Hepatocyte (in vitro differentiated cells): Measurements from ENCODE around the gene ST6GAL2.

ENCODE experiments used
- EZH2 ChIP-seq: fragments of 200-600 bp; sonication (generic); IDR thresholded peaks from 2 replicates; pipeline ENCODE4 v1.6.1; 2016; ENCODE audit warnings: antibody characterized with exemption, mild to moderate bottlenecking, borderline replicate concordance
- EZH2phosphoT487 ChIP-seq: fragments of 200-600 bp; sonication (generic); IDR thresholded peaks from one replicate; pipeline ENCODE4 v1.6.1; 2018; ENCODE audit warnings: antibody characterized with exemption, mild to moderate bottlenecking, low read depth, moderate library complexity; ENCODE audit not compliant: unreplicated experiment, severe bottlenecking
- TF ChIP-seq, protein P1 (sequence below): fragments of 200-600 bp; sonication (generic); IDR thresholded peaks from 2 replicates; pipeline ENCODE4 v1.5.1; 2016; ENCODE audit warnings: antibody characterized with exemption, mild to moderate bottlenecking; ENCODE audit not compliant: poor library complexity

GRCh38 chr2:106841886-106842645 lies 43.9 kb downstream of the ST6GAL2 start:
- TF ChIP-seq, protein P1, sequence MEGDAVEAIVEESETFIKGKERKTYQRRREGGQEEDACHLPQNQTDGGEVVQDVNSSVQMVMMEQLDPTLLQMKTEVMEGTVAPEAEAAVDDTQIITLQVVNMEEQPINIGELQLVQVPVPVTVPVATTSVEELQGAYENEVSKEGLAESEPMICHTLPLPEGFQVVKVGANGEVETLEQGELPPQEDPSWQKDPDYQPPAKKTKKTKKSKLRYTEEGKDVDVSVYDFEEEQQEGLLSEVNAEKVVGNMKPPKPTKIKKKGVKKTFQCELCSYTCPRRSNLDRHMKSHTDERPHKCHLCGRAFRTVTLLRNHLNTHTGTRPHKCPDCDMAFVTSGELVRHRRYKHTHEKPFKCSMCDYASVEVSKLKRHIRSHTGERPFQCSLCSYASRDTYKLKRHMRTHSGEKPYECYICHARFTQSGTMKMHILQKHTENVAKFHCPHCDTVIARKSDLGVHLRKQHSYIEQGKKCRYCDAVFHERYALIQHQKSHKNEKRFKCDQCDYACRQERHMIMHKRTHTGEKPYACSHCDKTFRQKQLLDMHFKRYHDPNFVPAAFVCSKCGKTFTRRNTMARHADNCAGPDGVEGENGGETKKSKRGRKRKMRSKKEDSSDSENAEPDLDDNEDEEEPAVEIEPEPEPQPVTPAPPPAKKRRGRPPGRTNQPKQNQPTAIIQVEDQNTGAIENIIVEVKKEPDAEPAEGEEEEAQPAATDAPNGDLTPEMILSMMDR, result no peak
- TF ChIP-seq EZH2phosphoT487 (no peak), EZH2 (no peak)
